Measurements from ENCODE around the gene PRMT1.

DNA sequence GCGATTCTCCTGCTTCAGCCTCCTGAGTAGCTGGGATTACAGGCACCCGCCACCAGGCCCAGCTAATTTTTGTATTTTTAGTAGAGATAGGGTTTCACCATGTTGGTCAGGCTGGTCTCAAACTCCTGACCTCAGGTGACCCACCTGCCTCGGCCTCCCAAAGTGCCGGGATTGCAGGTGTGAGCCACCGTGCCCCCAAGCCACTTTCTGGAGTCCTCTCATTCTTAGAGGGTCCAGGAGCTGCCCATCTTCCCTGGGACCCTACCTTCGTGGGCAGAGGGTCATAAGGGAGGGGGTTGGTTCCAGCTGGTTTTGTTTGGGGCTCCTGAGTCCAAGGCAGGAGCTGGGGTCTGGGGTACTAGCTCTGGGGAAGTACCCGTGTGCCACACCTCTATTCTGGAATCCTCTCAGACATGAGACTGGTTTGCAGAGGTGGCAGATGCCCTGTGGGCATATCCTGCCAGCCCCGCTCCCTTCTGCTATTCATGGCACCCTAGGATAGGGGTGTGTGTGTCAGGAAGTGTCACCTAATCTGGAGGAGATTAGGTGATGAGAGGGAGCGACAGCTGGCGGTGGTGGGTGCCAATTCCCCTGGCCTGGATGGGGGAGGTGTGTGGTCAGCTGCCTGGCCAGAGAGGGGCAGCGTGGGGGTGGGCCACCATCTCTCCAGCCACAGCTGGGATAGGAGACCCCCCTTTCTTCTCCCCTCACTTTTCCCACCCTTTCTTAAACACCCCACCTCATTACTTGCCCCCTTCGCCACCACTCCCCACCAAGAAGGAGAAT lies 2.1 kb downstream of the PRMT1 start:
- TF ChIP-seq, protein P1, sequence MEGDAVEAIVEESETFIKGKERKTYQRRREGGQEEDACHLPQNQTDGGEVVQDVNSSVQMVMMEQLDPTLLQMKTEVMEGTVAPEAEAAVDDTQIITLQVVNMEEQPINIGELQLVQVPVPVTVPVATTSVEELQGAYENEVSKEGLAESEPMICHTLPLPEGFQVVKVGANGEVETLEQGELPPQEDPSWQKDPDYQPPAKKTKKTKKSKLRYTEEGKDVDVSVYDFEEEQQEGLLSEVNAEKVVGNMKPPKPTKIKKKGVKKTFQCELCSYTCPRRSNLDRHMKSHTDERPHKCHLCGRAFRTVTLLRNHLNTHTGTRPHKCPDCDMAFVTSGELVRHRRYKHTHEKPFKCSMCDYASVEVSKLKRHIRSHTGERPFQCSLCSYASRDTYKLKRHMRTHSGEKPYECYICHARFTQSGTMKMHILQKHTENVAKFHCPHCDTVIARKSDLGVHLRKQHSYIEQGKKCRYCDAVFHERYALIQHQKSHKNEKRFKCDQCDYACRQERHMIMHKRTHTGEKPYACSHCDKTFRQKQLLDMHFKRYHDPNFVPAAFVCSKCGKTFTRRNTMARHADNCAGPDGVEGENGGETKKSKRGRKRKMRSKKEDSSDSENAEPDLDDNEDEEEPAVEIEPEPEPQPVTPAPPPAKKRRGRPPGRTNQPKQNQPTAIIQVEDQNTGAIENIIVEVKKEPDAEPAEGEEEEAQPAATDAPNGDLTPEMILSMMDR (IDR thresholded peaks at IDR 0.05; ENCODE audit: low read depth, low read length, missing input control), result no peak
- TF ChIP-seq, protein P2, sequence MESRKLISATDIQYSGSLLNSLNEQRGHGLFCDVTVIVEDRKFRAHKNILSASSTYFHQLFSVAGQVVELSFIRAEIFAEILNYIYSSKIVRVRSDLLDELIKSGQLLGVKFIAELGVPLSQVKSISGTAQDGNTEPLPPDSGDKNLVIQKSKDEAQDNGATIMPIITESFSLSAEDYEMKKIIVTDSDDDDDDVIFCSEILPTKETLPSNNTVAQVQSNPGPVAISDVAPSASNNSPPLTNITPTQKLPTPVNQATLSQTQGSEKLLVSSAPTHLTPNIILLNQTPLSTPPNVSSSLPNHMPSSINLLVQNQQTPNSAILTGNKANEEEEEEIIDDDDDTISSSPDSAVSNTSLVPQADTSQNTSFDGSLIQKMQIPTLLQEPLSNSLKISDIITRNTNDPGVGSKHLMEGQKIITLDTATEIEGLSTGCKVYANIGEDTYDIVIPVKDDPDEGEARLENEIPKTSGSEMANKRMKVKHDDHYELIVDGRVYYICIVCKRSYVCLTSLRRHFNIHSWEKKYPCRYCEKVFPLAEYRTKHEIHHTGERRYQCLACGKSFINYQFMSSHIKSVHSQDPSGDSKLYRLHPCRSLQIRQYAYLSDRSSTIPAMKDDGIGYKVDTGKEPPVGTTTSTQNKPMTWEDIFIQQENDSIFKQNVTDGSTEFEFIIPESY (IDR thresholded peaks at IDR 0.05), result no peak

Data from liver (tissue), 2 donors.